Neural cell (in vitro differentiated cells): ENCODE measurements around the gene BCO2. TPM values are rescaled to one million over a fixed set of nuclear protein-coding genes. Genes with fewer than 3 reads are reported as not detected.

ENCODE experiments used
- H2AFZ ChIP-seq: fragments of 200-600, 300-800 bp; sonication (generic), shearing (Covaris generic); 2 replicates; pipeline ENCODE4 v1.6.0; 2014; ENCODE audit warnings: low read depth, mild to moderate bottlenecking, antibody characterized with exemption, low read length, moderate library complexity
- H3F3A ChIP-seq: fragments of 200-600 bp; shearing (Covaris generic); 2 replicates; pipeline ENCODE4 v1.6.1; 2016; ENCODE audit warnings: mild to moderate bottlenecking, moderate library complexity, mixed read lengths, antibody characterized with exemption, low read length; ENCODE audit not compliant: insufficient read depth, poor library complexity, severe bottlenecking
- H3K27ac ChIP-seq: fragments of 200-600, 300-800 bp; sonication (generic), shearing (Covaris generic); 2 replicates; pipeline ENCODE4 v1.5.1; 2014; ENCODE audit warnings: mild to moderate bottlenecking, low read length, moderate library complexity
- H3K27me3 ChIP-seq: fragments of 300-800, 200-600 bp; sonication (generic), shearing (Covaris generic); 2 replicates; pipeline ENCODE4 v1.6.0; 2014; ENCODE audit warnings: mild to moderate bottlenecking, low read depth, low read length, moderate library complexity; ENCODE audit not compliant: insufficient read depth
- H3K36me3 ChIP-seq: fragments of 300-800, 200-600 bp; sonication (generic), shearing (Covaris generic); 2 replicates; pipeline ENCODE4 v1.5.1; 2014; ENCODE audit warnings: mild to moderate bottlenecking, antibody characterized with exemption, low read length, moderate library complexity; ENCODE audit not compliant: insufficient read depth
- H3K4me2 ChIP-seq: fragments of 300-800, 200-600 bp; sonication (generic), shearing (Covaris generic); 2 replicates; pipeline ENCODE4 v1.6.0; 2014; ENCODE audit warnings: mild to moderate bottlenecking, low read length
- H3K4me3 ChIP-seq: fragments of 300-800, 200-600 bp; sonication (generic), shearing (Covaris generic); 2 replicates; pipeline ENCODE4 v1.5.1; 2014; ENCODE audit warnings: mild to moderate bottlenecking, low read length, moderate library complexity
- H3K79me2 ChIP-seq: fragments of 200-600 bp; shearing (Covaris generic); replicated peaks from 2 replicates; pipeline ENCODE4 v1.6.0; 2014; ENCODE audit warnings: mild to moderate bottlenecking, low read length, moderate library complexity; ENCODE audit not compliant: insufficient read depth
- H3K9ac ChIP-seq: fragments of 300-800, 200-600 bp; sonication (generic), shearing (Covaris generic); 2 replicates; pipeline ENCODE4 v1.6.1; 2016; ENCODE audit warnings: mild to moderate bottlenecking, low read length, mixed read lengths
- H3K9me2 ChIP-seq: fragments of 200-600 bp; shearing (Covaris generic); 2 replicates; pipeline ENCODE4 v1.6.1; 2016; ENCODE audit warnings: mild to moderate bottlenecking, low read length, mixed read lengths; ENCODE audit not compliant: insufficient read depth
- H3K9me3 ChIP-seq: fragments of 200-600, 300-800 bp; sonication (generic), shearing (Covaris generic); 2 replicates; pipeline ENCODE4 v1.6.1; 2016; ENCODE audit warnings: mild to moderate bottlenecking, mixed run types, low read length, moderate library complexity, mixed read lengths
- H4K20me1 ChIP-seq: fragments of 200-600 bp; shearing (Covaris generic); 2 replicates; pipeline ENCODE4 v1.6.1; 2016; ENCODE audit warnings: mild to moderate bottlenecking, mixed run types; ENCODE audit not compliant: insufficient read depth
- EP300 ChIP-seq: fragments of 450-650 bp; conservative IDR thresholded peaks from 2 replicates; pipeline ENCODE4 v1.6.1; 2014; ENCODE audit warnings: antibody characterized with exemption, mild to moderate bottlenecking, moderate library complexity; ENCODE audit not compliant: poor library complexity, severe bottlenecking
- EZH2 ChIP-seq: fragments of 200-600, 300-800 bp; shearing (Covaris generic), sonication (generic); IDR thresholded peaks from 2 replicates; pipeline ENCODE4 v1.6.1; 2014; ENCODE audit warnings: antibody characterized with exemption, low read length, borderline replicate concordance, mild to moderate bottlenecking; ENCODE audit not compliant: insufficient read depth, poor library complexity, severe bottlenecking
- MXI1 ChIP-seq: fragments of 450-650 bp; conservative IDR thresholded peaks from 2 replicates; pipeline ENCODE4 v1.6.1; 2014; ENCODE audit warnings: antibody characterized with exemption, mild to moderate bottlenecking; ENCODE audit not compliant: poor library complexity, severe bottlenecking
- POLR2AphosphoS5 ChIP-seq: IDR thresholded peaks from 2 replicates; pipeline ENCODE4 v1.6.1; 2012
- RAD21 ChIP-seq: fragments of 450-650 bp; conservative IDR thresholded peaks from 2 replicates; pipeline ENCODE4 v1.6.1; 2014; ENCODE audit warnings: antibody characterized with exemption, mild to moderate bottlenecking, moderate library complexity
- SMC3 ChIP-seq: fragments of 450-650 bp; conservative IDR thresholded peaks from 2 replicates; pipeline ENCODE4 v1.6.1; 2014; ENCODE audit warnings: antibody characterized with exemption, mild to moderate bottlenecking, moderate library complexity; ENCODE audit not compliant: poor library complexity
- TAF1 ChIP-seq: IDR thresholded peaks from 2 replicates; pipeline ENCODE4 v1.6.1; 2012; ENCODE audit warnings: low read depth
- polyA plus RNA-seq: library from polyadenylated mRNA; depleted of rRNA; stranded (reverse); fragments of >200 nt; gene quantifications from 2 replicates; pipeline ENCODE4 v1.2.3, GENCODE V29; 2014
- TF ChIP-seq, protein P1 (sequence below): fragments of 450-650 bp; IDR thresholded peaks from 2 replicates; pipeline ENCODE4 v1.5.1; 2014; ENCODE audit warnings: antibody characterized with exemption, mild to moderate bottlenecking, moderate library complexity; ENCODE audit not compliant: poor library complexity, severe bottlenecking
- TF ChIP-seq, protein P2 (sequence below): IDR thresholded peaks from 2 replicates; pipeline ENCODE4 v1.6.1; 2012; ENCODE audit warnings: borderline replicate concordance

The BCO2 gene
- polyA plus RNA-seq, 1 donor from 2014 or later: 7.4 TPM

DNA sequence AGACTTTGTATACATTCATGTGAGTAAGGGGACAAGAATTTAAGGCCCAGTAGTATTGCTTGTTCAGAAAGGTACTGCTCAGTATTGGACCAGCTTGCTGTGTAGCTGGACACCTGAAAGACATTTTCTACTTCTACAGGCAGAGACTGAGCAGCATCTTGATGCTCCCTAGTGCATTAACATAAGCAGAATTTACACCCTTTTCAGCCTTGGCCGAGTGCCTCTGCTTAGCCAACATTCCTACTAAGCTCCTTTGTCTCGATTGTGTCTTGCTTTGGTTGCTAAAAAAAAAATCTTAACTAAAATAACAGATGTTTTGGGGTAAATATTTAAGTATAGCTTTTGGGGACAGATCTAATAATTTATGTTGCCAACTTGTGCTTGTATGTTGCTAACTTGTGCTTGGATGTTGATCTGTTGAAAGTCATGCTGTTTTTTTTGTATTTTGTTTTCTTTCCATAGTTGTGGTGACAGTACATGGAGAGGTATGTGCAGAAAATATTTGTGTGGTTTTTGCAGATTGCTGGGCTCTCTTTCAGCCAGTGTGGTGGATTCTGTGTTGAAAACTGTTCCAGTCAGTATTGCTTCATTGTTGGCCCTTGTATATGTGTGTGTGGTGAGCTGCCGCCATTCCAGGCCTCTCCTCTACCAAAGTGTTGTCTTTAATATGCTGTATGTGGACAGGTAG lies 54.6 kb downstream of the BCO2 start:
- no peaks in the 10 kb centered on the region for H3K27me3 ChIP-seq
- H3K79me2 ChIP-seq: peaks cover 27% of the 10 kb centered on the region
- H3K4me2 ChIP-seq: no peak overlapping the region
- no peak overlapping the region for H3K27ac ChIP-seq
- H2AFZ ChIP-seq: no peak overlapping the region
- no peak overlapping the region for H3K4me3 ChIP-seq
- no peaks in the 10 kb centered on the region for H4K20me1 ChIP-seq
- H3F3A ChIP-seq: no peaks in the 10 kb centered on the region
- TF ChIP-seq TAF1 (no peak), MXI1 (no peak), RAD21 (no peak), SMC3 (no peak), POLR2AphosphoS5 (no peak), EZH2 (no peak), EP300 (no peak)
- TF ChIP-seq, protein P1, sequence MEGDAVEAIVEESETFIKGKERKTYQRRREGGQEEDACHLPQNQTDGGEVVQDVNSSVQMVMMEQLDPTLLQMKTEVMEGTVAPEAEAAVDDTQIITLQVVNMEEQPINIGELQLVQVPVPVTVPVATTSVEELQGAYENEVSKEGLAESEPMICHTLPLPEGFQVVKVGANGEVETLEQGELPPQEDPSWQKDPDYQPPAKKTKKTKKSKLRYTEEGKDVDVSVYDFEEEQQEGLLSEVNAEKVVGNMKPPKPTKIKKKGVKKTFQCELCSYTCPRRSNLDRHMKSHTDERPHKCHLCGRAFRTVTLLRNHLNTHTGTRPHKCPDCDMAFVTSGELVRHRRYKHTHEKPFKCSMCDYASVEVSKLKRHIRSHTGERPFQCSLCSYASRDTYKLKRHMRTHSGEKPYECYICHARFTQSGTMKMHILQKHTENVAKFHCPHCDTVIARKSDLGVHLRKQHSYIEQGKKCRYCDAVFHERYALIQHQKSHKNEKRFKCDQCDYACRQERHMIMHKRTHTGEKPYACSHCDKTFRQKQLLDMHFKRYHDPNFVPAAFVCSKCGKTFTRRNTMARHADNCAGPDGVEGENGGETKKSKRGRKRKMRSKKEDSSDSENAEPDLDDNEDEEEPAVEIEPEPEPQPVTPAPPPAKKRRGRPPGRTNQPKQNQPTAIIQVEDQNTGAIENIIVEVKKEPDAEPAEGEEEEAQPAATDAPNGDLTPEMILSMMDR: no peak
- TF ChIP-seq, protein P2, sequence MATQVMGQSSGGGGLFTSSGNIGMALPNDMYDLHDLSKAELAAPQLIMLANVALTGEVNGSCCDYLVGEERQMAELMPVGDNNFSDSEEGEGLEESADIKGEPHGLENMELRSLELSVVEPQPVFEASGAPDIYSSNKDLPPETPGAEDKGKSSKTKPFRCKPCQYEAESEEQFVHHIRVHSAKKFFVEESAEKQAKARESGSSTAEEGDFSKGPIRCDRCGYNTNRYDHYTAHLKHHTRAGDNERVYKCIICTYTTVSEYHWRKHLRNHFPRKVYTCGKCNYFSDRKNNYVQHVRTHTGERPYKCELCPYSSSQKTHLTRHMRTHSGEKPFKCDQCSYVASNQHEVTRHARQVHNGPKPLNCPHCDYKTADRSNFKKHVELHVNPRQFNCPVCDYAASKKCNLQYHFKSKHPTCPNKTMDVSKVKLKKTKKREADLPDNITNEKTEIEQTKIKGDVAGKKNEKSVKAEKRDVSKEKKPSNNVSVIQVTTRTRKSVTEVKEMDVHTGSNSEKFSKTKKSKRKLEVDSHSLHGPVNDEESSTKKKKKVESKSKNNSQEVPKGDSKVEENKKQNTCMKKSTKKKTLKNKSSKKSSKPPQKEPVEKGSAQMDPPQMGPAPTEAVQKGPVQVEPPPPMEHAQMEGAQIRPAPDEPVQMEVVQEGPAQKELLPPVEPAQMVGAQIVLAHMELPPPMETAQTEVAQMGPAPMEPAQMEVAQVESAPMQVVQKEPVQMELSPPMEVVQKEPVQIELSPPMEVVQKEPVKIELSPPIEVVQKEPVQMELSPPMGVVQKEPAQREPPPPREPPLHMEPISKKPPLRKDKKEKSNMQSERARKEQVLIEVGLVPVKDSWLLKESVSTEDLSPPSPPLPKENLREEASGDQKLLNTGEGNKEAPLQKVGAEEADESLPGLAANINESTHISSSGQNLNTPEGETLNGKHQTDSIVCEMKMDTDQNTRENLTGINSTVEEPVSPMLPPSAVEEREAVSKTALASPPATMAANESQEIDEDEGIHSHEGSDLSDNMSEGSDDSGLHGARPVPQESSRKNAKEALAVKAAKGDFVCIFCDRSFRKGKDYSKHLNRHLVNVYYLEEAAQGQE: no peak
- no peaks in the 10 kb centered on the region for H3K36me3 ChIP-seq
- H3K9me3 ChIP-seq: no peaks in the 10 kb centered on the region
- H3K9me2 ChIP-seq: no peaks in the 10 kb centered on the region
- H3K9ac ChIP-seq: no peak overlapping the region

GRCh38 chr11:112231952-112232351 lies 56.6 kb downstream of the BCO2 start:
- Histone ChIP-seq H3F3A (no peaks in the 10 kb centered on the region), H3K27ac (no peak overlapping the region), H3K27me3 (no peaks in the 10 kb centered on the region), H2AFZ (no peak overlapping the region), H3K79me2 (peaks cover 22% of the 10 kb centered on the region), H3K9me2 (no peaks in the 10 kb centered on the region), H3K4me3 (no peak overlapping the region), H3K9me3 (no peaks in the 10 kb centered on the region), H4K20me1 (no peaks in the 10 kb centered on the region), H3K9ac (no peak overlapping the region), H3K4me2 (no peak overlapping the region), H3K36me3 (no peaks in the 10 kb centered on the region)
- TF ChIP-seq RAD21: no peak
- TF ChIP-seq, protein P1: no peak
- no peak for TF ChIP-seq EZH2
- no peak for TF ChIP-seq EP300
- no peak for TF ChIP-seq SMC3
- TF ChIP-seq POLR2AphosphoS5: no peak
- TF ChIP-seq, protein P2: no peak
- no peak for TF ChIP-seq TAF1
- TF ChIP-seq MXI1: no peak
